ENCODE measurements around the gene FANCC.
A peak's percentile ranks its signal among the peaks of the same experiment; 100 is the strongest.
"Not testable (repeated sequence)": the region's sequence is repeated elsewhere in the genome, so short reads cannot be mapped to it uniquely, and the experiment has no call there.

FANCC gene

DNA sequence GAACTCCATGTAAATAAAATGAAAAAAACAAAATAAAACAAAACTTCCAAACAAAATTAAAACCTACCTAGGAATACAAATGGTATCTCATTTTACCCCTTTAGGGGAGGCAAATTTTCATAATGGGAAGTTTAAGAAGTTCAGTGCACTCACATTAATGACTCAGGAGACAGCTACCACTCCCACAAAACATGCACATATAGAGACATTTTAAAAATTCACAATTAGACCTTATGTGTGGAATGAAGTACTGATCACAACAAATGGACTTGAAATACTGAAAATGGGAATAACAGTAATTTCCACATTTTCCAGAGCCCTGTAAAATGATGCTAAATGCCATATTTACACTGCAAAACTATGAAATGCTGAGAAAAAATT is 91.8 kb downstream of the FANCC start:
- DNase-seq = no peak

DNA sequence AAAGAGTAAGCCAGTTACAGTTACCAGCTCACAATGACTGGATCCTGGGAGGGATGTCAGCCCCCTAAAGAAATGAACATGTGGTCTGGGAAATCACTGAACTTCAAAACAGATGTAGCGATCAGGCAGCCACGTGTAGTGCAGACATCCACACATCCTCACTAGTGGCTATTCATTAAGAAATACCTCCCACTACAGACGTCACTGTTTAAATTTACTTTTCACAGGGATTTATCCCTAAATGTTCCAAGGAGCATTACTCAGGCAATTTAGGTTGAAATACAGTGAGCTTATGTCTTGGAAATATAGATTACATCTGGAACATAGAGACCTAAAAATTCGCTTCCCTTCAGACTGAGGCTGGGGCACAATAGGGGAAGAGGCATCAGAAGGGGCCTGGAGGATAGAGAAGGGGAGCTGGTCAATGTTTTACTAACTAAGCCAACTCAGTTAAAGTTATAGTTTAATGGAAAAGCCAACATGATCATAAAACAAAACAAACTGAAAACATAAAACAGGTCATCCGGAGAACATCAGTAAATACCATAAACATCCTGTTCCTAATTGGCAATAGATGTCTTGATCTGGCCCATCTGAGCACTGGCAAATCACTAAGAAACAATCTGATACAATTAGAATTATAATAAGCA is 92.3 kb downstream of the FANCC start:
- DNase-seq = no peak

DNA sequence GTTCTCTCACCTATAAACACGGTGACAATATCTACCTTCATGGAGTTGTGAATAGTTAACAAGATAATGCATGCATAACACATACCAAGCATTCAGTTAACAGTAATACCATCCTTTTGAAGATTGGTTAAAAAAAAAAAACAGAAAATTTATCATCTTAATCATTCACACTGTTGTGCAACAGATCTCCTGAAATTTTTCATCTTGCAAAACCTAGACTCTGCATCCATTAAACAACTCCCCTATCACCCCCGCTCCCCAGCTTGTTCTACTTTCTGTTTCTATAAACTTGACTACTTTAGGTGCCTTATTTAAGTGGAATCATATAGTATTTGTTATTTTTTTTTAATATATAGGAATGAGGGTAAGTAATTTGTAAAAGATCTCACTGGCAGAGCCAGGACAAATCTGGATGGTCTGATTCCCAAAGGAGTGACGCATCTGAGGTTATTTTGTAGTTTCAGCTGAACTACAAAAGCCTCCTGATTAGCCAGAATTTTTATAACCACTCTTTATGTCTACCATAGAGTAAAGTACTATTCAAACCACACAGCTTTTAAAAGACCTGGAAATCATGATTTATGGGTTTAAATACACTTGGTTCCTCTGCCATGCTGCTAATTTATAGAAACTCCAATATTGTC is 93.0 kb downstream of the FANCC start:
- no peak for DNase-seq

DNA sequence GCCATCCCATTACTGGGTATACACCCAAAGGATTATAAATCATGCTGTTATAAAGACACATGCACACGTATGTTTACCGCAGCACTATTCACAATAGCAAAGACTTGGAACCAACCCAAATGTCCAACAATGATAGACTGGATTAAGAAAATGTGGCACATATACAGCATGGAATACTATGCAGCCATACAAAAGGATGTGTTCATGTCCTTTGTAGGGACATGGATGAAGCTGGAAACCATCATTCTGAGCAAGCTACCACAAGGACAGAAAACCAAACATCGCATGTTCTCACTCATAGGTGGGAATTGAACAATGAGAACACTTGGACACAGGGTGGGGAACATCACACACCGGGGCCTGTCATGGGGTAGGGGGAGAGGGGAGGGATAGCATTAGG is 97.2 kb downstream of the FANCC start:
- not testable (repeated sequence) for DNase-seq

DNA sequence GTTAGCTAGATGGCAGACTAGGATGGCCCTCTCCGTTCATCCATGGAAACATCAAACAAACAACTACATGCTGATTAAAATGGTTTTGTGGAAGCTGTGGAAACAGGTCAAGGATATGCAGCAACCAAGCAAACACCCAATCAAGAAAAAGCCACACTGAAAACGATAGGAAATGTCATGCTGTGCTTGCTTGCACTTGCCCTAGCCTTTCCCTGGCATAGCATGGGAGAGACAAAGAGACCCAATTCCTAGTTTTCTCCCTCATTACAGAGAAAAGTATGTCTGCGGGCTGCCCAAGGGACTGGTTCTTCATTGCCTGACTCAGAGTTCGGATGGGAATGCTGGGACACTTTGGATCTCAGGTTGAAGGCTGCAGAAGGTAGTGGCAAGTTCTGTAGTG is 98.7 kb downstream of the FANCC start:
- DNase-seq = no peak

DNA sequence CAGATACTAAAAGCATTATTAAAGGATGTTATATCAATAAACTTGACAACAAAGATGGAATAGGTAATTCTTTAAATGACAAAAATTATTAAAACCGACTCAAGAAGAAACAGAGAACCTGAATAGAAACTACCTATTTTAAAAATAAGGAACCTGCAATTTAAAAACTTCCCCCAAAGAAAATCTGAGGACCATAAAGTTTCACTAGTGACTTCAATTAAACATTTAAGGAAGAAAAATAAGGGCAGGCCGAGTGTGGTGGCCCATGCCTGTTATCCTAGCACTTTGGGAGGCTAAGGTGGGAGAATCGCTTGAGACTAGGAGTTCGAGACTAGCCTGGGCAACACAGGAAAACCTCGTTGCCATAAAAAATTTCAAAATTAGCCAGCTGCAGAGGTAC is 99.6 kb downstream of the FANCC start:
- no peak for DNase-seq

DNA sequence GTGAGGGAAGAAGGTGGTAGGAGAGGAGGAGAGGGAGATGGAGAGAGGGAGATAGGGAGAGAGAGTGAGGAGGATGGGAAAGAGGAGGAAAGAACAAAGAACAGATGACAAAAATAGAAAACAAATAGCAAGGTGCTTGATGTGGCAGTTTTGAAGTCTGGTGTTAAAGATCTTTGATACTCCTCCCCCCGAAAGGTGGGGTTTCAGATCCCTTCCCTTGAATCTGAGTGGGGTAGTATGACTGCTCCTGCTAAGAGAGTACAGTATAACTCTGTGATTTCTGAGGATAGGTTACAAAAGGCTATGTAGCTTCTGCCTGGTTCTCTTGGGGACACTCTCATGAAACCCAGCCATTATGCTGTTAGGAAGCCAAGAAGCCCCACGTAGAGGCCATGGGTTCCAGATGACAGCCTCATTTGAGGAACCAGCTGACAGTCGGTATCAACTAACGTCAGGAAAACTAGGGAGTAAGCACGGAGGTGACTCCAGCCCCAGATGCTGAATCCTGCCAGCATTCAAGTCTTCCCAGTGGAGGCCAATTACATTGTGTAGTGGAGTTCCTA is 102.1 kb downstream of the FANCC start:
- DNase-seq = no peak

DNA sequence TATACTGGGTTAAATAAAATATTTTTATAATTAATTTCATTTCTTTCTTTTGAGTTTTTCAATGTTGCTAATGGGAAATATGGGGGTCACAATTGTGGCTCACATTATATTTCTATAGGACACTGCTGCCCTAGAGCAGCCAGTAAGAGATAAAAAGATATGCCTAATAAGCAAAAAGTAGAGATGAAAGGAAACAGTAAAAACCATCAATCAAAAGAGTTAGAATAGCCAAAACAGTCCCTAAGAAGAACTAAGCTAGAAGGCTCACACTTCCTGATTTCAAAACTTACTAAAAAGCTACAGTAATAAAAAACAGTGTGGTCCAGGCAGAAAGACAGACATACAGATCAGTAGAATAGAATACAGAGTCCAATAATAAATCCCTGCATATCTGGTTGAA is 104.4 kb downstream of the FANCC start:
- no peak for DNase-seq

DNA sequence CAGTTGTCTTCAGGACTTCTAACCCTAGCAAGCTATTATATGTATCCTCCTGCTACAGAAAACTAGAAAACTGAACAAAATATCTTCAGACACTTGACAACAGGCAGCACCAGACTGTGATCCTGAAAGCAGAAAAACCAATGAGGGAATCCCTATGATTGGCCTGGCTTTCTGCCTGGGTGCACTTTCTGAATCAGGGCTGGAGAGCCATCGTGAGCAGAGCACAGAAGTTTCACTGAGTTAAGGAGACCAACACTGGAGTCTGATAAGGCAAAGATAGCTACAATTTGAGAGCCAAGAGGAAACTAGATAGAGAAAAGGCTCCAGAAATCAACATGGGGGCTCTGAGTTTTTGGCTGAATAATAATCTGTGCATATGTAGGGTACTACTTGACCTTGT is 106.5 kb downstream of the FANCC start:
- DNase-seq = peak; percentile 39

DNA sequence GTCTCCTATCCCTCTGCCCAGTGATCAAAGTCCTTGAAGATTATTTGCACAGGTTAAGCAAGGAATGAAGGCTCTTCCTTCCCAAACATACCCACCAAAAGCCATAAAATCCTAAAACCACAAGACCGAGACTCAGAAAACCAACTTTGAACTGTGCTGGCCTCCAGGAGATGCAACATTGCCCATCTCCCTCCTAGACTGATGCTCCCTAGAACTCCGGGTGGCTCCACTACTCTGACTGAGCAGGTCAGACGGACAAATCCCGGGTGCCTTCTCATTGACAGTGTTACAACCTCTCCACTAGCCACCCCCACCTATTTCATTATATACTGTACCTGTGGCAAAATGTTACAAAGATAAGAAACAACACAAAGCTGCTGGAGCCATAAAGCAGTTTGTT is 110.1 kb downstream of the FANCC start:
- no peak for DNase-seq

DNA sequence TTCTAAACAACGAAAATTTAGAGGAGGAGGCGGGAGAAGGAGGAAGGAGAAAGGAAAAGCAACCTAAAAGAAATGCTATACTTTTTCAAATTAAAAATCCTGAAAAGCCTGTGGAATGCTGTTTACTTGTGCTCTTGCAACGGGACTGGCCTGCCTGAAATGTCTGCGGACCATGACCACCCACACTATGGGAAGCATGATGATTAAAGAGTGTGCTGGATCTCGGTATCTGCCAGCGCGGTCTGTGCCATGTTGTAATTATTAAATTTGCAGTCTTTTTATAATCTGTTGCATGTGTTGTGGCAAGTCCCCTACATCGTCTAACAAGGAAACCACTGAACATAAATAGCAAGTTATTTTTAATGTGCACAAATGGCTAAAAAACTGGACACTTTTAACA is 111.4 kb downstream of the FANCC start:
- DNase-seq = no peak

DNA sequence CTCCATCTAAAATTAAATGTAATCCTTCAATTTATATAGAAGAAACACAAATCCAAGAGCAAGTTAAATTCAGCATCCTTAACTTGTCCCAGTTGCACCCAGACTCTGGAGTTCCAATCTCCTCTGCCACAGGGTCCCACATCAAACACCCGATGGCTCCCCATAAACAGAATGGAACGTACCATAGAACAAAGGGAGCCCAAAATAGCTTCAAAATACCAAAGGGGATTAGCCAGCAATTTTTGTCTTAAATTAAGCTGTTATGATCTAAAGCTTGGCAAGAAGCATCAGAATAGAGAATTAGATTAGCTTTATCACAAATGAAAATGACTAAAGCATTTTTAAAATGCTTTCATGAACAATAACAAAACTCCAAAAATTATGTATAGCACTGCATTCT is 112.8 kb downstream of the FANCC start:
- no peak for DNase-seq

DNA sequence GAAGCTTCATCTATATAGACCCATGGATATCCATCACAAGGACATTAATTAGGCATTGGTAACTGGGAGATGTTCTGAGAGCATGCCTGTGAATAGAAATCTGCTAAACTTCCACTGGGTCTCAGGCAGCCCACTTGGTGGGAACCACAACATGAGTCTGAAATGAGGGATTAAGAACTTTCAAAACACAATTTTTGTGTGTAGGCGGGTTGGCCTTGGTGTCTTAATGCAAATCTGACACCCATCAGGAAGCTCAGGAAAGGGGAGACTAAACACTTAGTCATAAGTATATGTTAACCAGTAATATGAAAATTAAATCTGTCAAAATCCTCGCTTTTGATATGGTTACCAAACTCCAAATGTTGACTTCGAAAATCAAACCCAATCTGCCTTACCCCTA is 113.2 kb downstream of the FANCC start:
- DNase-seq = no peak

DNA sequence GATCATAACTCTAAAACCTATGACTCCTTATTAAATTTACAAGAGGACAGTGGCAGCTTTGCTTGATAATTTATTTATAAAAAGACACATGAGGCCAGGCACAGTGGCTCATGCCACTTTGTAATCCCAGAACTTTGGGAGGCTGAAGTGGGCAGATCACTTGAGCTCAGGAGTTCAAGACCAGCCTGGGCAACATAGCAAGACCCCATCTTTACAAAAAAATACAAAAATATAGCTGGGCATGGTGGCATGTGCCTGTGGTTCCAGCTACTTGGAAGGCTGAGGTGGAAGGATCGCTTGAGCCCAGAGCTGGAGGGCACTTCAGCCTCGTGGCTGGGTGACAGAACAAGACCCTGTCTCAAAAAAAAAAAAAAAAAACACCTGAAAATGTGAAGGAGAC is 114.5 kb downstream of the FANCC start:
- DNase-seq = not testable (repeated sequence)

DNA sequence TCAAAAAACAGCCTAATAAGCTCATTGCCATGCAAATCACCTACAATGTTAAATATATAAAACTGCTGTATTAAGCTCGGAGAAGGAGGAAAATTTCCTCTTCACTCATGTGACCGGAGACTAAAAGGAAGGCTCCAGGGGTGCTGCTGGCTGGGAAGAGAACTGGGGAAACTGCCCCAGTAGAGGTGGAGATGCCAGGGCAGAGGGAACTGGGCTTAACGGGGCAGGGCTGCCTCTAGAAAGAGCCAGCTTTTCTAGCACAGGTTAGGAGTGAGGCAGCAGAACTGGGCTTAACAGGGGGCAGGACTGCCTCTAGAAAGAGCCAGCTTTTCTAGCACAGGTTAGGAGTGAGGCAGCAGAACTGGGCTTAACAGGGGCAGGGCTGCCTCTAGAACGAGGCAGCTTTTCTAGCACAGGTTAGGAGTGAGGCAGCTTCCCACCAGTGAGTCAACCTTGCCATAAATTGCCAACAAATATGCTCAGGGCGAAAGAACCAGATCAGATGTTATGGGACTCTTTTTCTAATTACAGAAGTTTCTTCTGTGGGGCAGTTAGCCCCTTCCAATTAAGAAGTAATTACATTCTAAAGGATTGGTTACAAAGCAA is 115.3 kb downstream of the FANCC start:
- no peak for DNase-seq

DNA sequence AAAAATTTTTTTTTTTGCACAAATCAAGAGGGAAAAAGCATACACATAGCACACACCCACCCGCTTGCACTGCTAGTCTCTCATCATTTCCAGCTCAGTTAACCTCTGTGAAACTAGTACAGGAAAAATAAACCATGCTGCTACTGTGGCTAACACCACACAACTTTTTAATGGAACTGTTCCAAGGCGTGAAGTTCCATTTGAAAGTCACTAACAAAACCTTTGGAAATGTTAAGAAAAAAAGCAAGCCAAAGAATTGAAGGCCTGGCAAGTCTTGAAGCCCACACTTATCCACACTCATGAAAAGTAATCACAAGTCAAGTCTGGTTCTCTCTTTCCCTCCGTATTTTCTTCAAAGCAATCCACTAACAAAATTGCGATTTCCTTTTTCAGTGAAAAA is 116.3 kb downstream of the FANCC start:
- DNase-seq = no peak

DNA sequence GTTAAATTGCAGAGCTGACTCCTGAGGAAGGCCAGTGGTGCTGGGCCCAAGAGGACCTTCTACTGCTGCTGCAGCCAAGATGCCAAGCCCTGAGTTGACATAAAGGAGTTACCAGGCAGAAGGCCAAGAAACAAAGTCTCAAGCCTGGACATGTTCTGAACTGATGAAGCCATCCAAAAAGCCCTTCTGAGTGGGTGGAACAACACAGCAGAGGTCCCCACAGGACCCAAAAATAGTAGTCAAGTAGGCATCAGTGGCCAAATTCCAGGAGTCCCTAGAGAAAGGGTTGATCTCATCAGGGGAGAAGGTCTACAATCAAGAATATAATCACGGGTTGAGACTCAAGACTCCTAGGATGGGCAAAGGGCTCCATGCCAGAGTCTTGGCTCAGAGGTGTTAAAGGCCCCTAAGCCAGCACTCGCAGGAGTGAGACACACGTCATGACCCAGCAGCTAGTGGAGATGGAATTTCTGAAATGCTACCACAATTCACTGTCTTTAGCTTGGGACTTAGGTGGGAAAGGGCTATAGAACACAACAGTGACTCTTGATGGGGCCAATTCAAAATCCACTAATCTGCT is 119.7 kb downstream of the FANCC start:
- peak; percentile 17 for DNase-seq

DNA sequence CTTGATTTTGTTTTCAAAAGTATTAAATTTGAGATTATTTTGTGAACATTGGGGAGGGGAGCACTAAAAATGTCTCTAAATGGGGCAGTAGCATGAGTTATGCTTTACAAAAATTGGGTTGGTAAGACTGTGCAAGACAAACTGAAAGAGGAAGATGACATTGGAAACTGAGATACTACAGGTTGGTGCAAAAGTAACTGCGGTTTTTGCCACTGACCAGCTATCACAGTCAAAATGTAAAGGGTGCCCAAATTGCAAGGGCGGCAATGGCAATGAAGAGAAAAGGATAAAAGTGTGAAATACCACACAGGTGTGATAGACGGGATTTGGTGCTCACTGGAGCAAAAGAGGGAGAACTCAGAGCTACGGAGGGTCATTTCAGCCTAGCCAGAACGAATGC is 124.0 kb downstream of the FANCC start:
- no peak for DNase-seq

DNA sequence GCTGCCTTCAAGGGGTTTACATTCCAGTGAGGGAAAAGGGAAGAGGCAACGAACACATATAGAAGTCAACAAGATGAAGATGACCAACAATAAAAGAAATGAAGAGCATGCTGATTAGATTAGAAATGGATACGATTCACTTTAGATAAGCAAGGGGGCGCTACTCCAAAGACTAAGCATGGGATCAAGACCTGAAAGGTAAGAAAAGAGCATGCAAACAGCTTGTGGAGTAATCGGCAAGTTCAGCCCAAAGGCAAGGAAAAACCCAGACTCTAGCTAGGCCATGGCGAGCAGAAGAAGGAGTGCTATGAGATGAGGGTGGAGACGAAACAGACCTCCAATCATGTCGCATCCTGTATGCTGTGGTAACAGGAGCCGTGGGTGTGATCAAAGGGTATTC is 124.4 kb downstream of the FANCC start:
- DNase-seq = no peak

DNA sequence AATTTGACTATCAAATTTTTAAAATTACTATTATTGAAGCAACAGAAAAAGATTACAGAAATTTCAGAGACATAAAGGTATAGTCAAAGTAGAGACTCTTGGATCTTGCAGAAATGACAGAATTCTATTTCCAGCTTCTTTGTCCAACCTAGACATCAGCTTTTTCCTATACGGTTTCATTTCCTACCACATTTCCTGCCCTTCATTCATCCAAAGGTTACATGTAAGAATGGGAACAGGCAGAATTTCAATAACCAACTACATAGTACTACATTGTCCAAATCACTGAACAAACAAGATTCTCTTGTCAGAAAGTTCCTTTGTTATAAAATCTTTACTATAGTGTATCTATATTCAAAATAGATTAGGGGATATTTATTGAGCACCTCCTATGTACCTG is 124.9 kb downstream of the FANCC start:
- no peak for DNase-seq

DNA sequence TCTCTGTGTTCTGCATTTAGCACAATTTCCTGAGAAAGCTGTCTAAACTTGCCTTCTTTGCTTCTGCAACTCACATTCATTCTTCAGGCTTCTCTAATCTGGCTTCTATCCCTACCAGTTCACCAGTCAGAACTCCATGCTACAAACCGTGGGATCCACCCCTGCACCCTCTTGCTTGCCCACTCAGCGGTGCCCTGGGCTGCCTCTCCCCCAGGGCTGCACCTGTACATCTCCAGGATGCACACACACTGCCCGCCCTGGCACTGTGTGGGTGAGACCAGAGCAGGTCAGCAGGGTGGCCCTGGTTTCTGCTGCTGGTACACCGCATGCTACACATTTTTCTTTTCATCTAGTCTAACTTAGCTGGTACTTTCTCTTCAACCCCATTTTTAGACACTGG is 127.1 kb downstream of the FANCC start:
- DNase-seq = no peak

DNA sequence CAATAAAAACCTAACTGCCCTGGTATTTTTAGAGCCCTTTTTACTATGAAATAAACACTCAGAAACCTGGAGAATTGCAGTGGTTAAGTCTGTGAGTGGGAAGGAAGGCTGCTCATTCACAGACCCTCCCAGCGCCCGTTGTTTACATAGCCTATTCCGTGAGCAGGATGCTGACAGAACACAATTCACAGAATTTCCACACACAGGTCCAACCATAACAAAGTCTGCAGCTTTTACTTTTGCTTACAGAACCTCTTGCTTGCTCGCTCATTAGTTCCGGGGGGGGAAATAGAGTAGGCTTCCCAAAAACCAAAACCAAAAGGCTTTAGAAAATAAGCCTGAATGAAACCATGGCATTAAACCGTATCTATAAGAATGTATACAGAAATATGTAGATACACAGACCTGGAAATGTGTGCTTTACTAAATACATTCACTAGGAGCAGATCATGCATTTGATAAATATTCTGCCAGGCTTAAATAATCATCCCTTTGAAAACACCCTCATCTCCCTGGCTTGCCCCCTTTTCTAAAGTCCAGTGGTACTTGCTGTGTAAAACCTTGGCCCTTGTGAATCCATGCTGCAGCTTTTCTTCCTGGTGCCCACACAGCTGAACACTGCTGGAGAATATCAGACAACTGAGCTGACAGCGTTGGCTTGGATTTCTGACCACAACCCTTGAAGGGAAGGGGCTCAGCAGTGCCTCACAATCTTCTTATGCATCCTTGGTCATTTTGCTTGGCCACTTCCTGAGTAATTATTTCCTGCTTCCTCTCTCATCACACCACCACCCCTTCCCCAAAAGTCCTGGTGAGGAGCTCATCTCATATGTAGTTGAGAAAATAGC is 128.0 kb downstream of the FANCC start:
- DNase-seq = no peak

DNA sequence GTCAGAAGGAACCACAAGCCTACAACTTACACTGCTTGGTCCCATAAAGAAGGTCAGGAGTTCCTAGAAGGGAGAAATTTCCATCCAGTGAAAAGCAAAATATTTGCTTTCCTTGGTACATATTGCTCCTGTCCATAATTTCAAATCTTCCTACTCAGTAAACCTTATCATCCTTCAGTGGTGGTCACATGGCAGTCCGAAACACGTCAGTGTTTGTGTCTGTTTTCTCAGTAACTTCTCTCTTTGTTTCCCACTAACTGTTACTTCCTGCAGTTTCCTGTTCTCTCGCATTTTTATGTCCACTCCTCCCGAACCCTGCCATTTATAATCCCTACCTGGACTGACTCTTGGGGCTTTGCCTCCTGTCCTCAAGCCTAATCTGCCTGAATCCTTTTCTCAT is 129.1 kb downstream of the FANCC start:
- no peak for DNase-seq
